Large intestine (tissue), 3 donors: ENCODE results near the gene MARCHF3. TPM values are rescaled to one million over a fixed set of nuclear protein-coding genes. Genes with fewer than 3 reads are reported as not detected.
"Not testable (repeated sequence)": the region's sequence is repeated elsewhere in the genome, so short reads cannot be mapped to it uniquely, and the experiment has no call there.

Experiments
- DNase-seq, 2 donors: peaks; one replicate each; pipeline versions ENCODE4 v3.0.0 to v3.0.0-alpha.2; 2013
- H3K27ac ChIP-seq: one replicate; pipeline ENCODE4 v1.5.1; 2013; ENCODE audit warnings: low read length
- H3K27me3 ChIP-seq: 2 replicates; pipeline ENCODE4 v1.6.1; 2013; ENCODE audit warnings: low read length; ENCODE audit not compliant: control insufficient read depth, insufficient read depth
- H3K36me3 ChIP-seq: 2 replicates; pipeline ENCODE4 v1.6.1; 2013; ENCODE audit warnings: low read length; ENCODE audit not compliant: control insufficient read depth, insufficient read depth
- H3K4me1 ChIP-seq: one replicate; pipeline ENCODE4 v1.6.1; 2013; ENCODE audit warnings: low read length; ENCODE audit not compliant: control insufficient read depth, insufficient read depth
- H3K4me3 ChIP-seq: one replicate; pipeline ENCODE4 v1.5.1; 2013; ENCODE audit warnings: low read length
- H3K9me3 ChIP-seq: one replicate; pipeline ENCODE4 v1.6.1; 2013; ENCODE audit warnings: mild to moderate bottlenecking, low read depth, low read length, moderate library complexity; ENCODE audit not compliant: control insufficient read depth
- WGBS: methylation state at CpG from one replicate; pipeline ENCODE4 v1.1.5; 2013; ENCODE audit warnings: low lambda C conversion rate; ENCODE audit not compliant: insufficient coverage; 5-methylcytosine and 5-hydroxymethylcytosine counted together
- polyA plus RNA-seq: library from polyadenylated mRNA; unstranded; fragments of 120-200 nt; gene quantifications from one replicate; pipeline ENCODE4 v1.2.1, GENCODE V29; 2013

The MARCHF3 gene
- polyA plus RNA-seq, 1 donor = 6.5 TPM

DNA sequence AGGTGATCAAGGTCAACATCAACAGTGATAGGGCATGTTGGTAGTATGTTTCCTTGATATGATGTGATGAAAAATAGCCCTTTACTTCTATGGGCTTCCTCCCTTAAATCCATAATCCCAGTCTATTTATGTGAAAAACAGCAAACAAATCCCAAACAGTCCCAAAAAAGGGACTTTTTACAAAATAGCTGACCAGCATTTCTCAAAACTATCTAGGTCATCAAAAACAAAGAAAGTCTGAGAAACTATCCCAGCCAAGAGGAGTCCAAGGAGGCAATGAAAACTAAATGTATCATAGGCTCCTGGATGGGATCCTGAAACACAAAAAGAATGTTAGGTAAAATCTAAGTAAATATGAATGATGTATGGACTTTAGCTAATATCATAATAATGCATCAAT lies 71.2 kb downstream of the MARCHF3 start:
- Histone ChIP-seq H3K27ac (no peak overlapping the region), H3K27me3 (no peaks in the 10 kb centered on the region), H3K9me3 (no peaks in the 10 kb centered on the region)

DNA sequence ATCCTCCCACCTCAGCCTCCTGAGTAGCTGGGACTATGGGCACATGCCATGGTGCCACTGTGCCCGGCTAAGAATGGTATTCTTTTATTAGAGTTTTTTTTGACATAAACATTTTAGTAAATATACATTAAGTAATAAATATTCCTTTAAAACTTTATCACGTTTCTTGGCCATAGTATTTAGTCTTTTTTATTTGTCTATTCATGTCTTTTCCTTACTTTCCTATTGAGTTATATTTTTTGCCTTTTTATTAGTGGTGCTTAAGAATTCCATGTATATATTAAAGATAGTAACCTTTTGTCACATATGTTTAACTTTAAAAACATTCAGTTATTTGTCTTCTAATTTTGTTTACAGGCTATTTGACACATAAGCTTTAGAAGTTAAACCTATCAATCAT lies 73.4 kb downstream of the MARCHF3 start:
- WGBS = 89% methylated on average over 1 of the region's 2 CpGs
- no peaks in the 10 kb centered on the region for H3K9me3 ChIP-seq
- DNase-seq = no peak
- H3K36me3 ChIP-seq = no peaks in the 10 kb centered on the region
- no peak overlapping the region for H3K27ac ChIP-seq
- H3K4me1 ChIP-seq = no peaks in the 10 kb centered on the region
- no peaks in the 10 kb centered on the region for H3K27me3 ChIP-seq
- no peak overlapping the region for H3K4me3 ChIP-seq

More for the DNA sequence above, 71.2 kb downstream of the MARCHF3 start:
- DNase-seq = no peak
- no peaks in the 10 kb centered on the region for H3K36me3 ChIP-seq
- H3K4me1 ChIP-seq = no peaks in the 10 kb centered on the region
- H3K4me3 ChIP-seq = no peak overlapping the region

DNA sequence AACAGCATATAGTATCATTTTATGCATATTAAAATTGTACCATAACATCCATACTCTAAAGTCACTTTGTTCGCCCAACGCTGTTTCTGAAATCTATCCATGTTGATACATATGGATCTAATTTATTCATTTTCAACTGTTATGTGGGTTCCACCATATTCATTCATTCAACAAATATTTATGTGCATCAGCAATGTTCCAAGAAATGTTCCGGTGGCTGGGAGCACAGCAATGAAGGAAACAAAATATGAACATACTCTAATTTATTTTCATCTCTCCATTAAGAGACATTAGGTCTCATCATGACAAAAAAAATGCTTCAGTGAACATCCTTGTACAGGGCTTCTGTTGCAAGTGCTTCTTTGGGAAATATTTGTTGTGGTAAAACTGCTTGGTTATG lies 75.4 kb downstream of the MARCHF3 start:
- 100% methylated on average over 2 of the region's 3 CpGs for WGBS
- no peaks in the 10 kb centered on the region for H3K9me3 ChIP-seq

DNA sequence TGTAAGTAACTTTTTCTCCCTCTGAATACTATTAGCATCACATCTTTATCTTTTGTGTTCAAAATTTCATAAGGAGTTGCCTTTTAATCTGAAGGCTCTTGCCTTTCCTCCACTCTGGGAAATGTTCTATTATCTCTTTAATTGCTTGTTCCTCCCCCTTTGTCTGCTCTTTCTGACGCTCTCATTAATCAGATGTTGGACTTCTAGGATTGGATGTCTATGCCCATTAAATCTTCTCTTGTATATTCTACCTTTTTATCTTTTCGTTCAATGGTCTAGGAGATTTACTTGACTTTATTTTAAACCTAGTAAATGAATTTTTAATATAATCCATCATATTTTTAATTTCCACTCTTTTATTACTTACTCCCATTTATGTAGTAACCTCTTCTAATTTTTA lies 76.7 kb downstream of the MARCHF3 start:
- no peaks in the 10 kb centered on the region for H3K36me3 ChIP-seq
- H3K4me1 ChIP-seq = no peaks in the 10 kb centered on the region
- DNase-seq = no peak
- WGBS = 92% methylated on average over 2 of the region's 2 CpGs
- H3K9me3 ChIP-seq = no peaks in the 10 kb centered on the region
- H3K27me3 ChIP-seq = no peaks in the 10 kb centered on the region
- no peak overlapping the region for H3K4me3 ChIP-seq
- no peak overlapping the region for H3K27ac ChIP-seq

More for the DNA sequence above, 75.4 kb downstream of the MARCHF3 start:
- no peaks in the 10 kb centered on the region for H3K4me1 ChIP-seq
- no peaks in the 10 kb centered on the region for H3K27me3 ChIP-seq
- DNase-seq = no peak
- no peaks in the 10 kb centered on the region for H3K36me3 ChIP-seq
- no peak overlapping the region for H3K27ac ChIP-seq
- no peak overlapping the region for H3K4me3 ChIP-seq

DNA sequence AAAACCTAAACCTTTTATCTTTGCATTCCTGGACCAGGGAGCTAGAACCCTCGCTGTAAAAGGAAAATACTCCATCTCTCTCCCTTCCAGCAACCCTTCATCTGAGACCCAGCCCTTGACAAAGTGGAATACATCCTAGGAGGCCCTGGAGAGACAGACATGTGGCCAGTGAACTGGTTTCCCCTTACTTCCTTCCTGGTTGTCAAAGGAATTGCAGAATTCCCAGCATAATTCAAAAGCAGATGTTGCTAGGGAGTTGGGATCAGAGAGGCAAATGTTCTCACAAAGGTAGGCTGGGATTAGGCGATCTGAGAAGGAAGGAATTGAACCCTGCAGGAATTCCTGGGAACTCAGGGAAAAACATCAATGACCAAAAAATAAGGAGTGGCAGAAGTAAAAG lies 80.9 kb downstream of the MARCHF3 start:
- no CpG with 5 or more reads among the region's 2 CpGs for WGBS
- no peak for DNase-seq
- Histone ChIP-seq H3K9me3 (no peaks in the 10 kb centered on the region), H3K36me3 (no peaks in the 10 kb centered on the region), H3K27me3 (no peaks in the 10 kb centered on the region), H3K4me1 (no peaks in the 10 kb centered on the region), H3K27ac (no peak overlapping the region), H3K4me3 (no peak overlapping the region)

DNA sequence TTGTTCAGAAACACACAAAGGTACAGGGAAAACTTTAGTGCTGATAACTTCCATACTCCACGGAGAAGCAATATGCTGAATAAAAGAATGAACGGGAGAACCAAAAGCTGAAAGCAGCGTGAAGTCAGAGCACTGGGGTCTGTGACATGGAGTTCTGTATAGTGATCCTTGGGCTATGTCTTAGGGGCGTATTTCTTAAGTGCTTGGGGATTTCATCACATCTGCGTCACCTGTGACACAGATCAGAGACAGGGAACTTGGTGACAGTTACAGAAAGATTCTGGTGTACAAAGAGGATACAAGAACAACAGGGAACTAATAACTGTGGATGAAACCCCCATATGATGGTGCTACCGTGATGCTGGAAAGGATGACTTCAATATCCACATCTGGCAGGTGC lies 81.9 kb downstream of the MARCHF3 start:
- H3K27ac ChIP-seq = no peak overlapping the region
- no peaks in the 10 kb centered on the region for H3K27me3 ChIP-seq
- H3K4me3 ChIP-seq = no peak overlapping the region
- no peaks in the 10 kb centered on the region for H3K36me3 ChIP-seq
- WGBS = no CpG with 5 or more reads among the region's 6 CpGs
- DNase-seq = no peak
- H3K4me1 ChIP-seq = no peaks in the 10 kb centered on the region
- H3K9me3 ChIP-seq = no peaks in the 10 kb centered on the region

DNA sequence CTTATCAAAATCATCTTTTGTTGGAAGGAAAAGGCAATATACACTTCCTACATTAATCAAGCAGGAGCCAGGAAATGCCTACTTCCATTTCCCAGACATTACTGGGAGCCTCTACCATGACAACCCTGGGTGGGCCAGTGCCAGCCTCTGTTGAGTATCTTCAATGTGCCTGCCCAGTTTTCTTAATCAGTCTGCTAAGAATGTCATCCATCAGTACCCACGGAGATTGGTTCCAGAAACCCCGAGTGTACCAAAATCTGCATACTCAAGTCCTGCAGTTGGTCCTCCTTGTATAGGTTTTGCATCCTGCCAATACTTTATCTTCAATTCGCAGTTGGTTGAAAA lies 82.4 kb downstream of the MARCHF3 start:
- no peaks in the 10 kb centered on the region for H3K9me3 ChIP-seq
- no peak for DNase-seq
- no CpG with 5 or more reads among the region's 3 CpGs for WGBS
- no peaks in the 10 kb centered on the region for H3K36me3 ChIP-seq
- no peak overlapping the region for H3K4me3 ChIP-seq
- H3K27ac ChIP-seq = no peak overlapping the region
- H3K4me1 ChIP-seq = no peaks in the 10 kb centered on the region
- no peaks in the 10 kb centered on the region for H3K27me3 ChIP-seq

DNA sequence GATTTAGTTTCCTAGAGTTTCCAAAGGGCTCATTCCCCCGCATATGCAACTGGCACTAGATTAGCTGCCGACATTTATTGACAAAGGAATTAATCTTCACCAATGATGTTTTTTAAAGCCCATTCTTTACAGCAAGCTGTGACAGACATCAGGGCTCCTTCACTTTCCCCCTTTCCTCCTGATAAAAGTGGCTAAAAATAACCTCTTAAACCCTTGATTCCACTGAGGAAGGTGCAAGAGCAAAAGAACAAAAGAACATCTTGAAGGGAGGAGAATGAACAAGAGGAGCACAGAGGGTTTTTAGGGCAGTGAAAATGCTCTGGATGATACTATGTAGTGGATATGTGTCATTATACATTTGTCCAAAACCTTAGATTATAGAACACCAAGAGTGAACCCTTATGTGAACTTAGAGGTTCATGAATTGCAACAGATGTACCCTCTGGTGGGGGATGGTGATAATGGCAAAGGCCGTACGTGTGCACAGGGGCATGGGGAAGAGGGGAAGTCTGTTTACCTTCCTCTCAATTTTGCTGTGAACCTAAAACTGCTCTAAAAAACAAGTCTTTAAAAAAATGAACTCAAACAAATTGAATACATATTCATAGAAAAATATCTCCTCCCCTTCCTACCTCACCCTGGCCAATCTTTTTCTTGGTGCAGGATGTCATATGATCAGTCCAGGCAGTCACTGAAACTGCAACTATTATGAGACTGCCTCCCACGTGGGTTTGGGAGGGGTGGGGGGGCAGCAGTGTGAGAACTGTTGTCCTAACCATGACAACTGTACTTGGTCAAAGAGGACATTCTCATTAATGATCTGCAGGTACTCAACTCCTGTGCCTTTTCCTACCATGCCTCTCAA lies 83.0 kb downstream of the MARCHF3 start:
- Histone ChIP-seq H3K36me3 (no peaks in the 10 kb centered on the region), H3K4me3 (no peak overlapping the region), H3K9me3 (no peaks in the 10 kb centered on the region), H3K27me3 (no peaks in the 10 kb centered on the region), H3K27ac (no peak overlapping the region), H3K4me1 (no peaks in the 10 kb centered on the region)
- 0% methylated on average over 1 of the region's 5 CpGs for WGBS
- no peak for DNase-seq

DNA sequence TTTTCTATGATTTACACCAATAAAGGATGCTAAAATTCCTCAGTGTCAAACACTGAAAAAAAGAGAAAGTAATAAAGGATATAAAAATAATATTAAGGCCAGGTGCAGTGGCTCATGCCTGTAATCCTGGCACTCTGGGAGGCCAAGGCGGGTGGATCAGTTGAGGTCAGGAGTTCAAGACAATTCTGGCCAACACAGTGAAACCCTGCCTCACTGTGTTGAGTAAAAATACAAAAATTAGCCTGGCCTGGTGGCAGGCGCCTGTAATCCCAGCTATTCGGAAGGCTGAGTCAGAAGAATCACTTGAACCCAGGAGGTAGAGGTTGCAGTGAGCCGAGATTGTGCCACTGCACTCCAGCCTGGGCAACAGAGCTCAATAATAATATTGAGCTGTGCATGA lies 87.5 kb downstream of the MARCHF3 start:
- not testable (repeated sequence) for H3K4me3 ChIP-seq, H3K36me3 ChIP-seq, H3K4me1 ChIP-seq, H3K27ac ChIP-seq, H3K27me3 ChIP-seq, DNase-seq, H3K9me3 ChIP-seq
- no CpG with 5 or more reads among the region's 4 CpGs for WGBS

DNA sequence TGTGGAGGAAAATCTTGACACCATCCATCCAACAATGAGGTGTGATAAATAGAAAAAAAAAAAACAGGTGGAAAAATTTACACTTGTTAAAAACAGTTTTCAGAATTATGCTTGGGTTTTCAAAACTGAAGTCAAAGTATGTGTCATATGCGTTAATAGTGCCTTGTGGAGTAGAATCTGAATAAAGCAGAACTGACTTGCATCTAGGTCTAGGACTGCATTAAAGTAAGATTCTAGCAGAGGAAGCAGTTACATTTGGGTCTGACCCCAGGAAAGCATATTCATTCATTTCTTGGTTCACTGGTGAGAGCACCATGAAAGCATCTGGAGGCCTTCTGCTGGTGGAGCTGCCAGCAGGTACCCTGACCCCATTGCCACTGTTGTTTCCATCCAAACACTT lies 89.0 kb downstream of the MARCHF3 start:
- no peaks in the 10 kb centered on the region for H3K27me3 ChIP-seq

DNA sequence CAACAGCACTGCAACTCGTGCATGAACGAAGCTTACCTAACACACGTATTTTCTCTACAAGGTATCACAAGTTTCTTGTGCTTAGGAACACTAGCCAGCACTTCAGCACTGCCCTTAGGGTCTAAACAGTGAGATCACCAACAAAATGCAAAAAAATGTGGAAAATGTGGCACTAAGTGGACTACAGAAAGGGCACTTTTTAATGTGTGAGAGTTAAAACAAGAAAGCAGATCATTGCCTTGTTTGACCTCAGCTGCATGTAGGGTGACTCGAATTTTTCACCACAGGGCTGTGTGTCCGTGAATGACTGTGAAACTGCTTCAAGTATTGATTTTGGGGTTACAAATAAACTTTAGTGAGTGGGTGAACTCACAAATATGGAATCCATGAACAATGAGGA lies 90.5 kb downstream of the MARCHF3 start:
- H3K4me3 ChIP-seq = no peak overlapping the region
- no peak for DNase-seq
- no CpG with 5 or more reads among the region's 5 CpGs for WGBS
- no peaks in the 10 kb centered on the region for H3K36me3 ChIP-seq
- no peaks in the 10 kb centered on the region for H3K4me1 ChIP-seq
- no peaks in the 10 kb centered on the region for H3K9me3 ChIP-seq
- no peaks in the 10 kb centered on the region for H3K27me3 ChIP-seq
- H3K27ac ChIP-seq = no peak overlapping the region

More for the DNA sequence above, 89.0 kb downstream of the MARCHF3 start:
- no peaks in the 10 kb centered on the region for H3K4me1 ChIP-seq
- H3K36me3 ChIP-seq = no peaks in the 10 kb centered on the region
- no peak overlapping the region for H3K27ac ChIP-seq
- H3K9me3 ChIP-seq = no peaks in the 10 kb centered on the region
- H3K4me3 ChIP-seq = no peak overlapping the region
- WGBS = no CpG with 5 or more reads among the region's 1 CpG
- DNase-seq = no peak
